Coronary artery (tissue), 2 donors: ENCODE data around the gene RNF183.
A peak's percentile ranks its signal among the peaks of the same experiment; 100 is the strongest.

ENCODE experiments used
- DNase-seq: peaks from one replicate; pipeline ENCODE4 v3.0.0-alpha.2; 2017; ENCODE audit warnings: low spot score
- H3K27ac ChIP-seq, 2 donors: fragments of 200-600 bp; sonication (generic); one replicate each; pipeline ENCODE4 v1.5.1; 2016 to 2019
- H3K4me3 ChIP-seq: fragments of 200-600 bp; sonication (generic); 2 replicates; pipeline ENCODE4 v1.5.1; 2016; ENCODE audit warnings: mild to moderate bottlenecking, moderate library complexity
- CTCF ChIP-seq: fragments of 200-600 bp; sonication (generic); IDR thresholded peaks from one replicate; pipeline ENCODE4 v1.5.1; 2019; ENCODE audit warnings: antibody characterized with exemption

RNF183 gene

GRCh38 chr9:113349066-113349444 lies 45.9 kb upstream of the RNF183 start:
- peak overlapping the region; percentile 75 for H3K4me3 ChIP-seq
- TF ChIP-seq CTCF: no peak

DNA sequence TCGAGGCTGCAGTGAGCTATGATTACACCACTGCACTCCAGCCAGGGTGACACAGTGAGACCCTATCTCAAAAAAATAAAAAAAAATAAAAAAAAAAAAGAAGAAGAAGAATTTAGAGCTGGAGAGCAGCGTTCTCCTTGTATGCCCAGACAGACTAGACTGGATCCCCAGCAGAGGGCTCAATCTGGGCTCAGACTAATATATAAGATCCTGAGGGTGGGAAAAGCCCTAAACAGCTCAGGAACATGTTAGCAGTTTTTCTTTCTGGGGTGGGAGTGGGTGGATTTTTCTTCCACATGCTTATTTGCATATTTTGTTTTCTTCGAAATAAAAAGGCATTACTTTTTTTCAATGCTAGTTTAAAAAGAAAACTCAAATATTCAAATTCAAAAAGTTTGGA lies 45.3 kb upstream of the RNF183 start:
- no peak for DNase-seq
- no peak for TF ChIP-seq CTCF
- Histone ChIP-seq H3K27ac (no peak overlapping the region), H3K4me3 (no peak overlapping the region)

More at GRCh38 chr9:113349066-113349444, 45.9 kb upstream of the RNF183 start:
- DNase-seq: no peak
- H3K27ac ChIP-seq: no peak overlapping the region

- TF ChIP-seq CTCF: no peak
- no peak overlapping the region for H3K4me3 ChIP-seq
- no peak for DNase-seq
- H3K27ac ChIP-seq: no peak overlapping the region
Measured at GRCh38 chr9:113345671-113346070, 42.5 kb upstream of the RNF183 start.

GRCh38 chr9:113345190-113345589 lies 42.0 kb upstream of the RNF183 start:
- Histone ChIP-seq H3K4me3 (no peak overlapping the region), H3K27ac (no peak overlapping the region)
- TF ChIP-seq CTCF: no peak
- no peak for DNase-seq

GRCh38 chr9:113343732-113344231 lies 40.6 kb upstream of the RNF183 start:
- DNase-seq: peak; percentile 81
- H3K4me3 ChIP-seq: no peak overlapping the region
- no peak for TF ChIP-seq CTCF
- H3K27ac ChIP-seq: peak overlapping the region; percentile 53 to 75

GRCh38 chr9:113341712-113342410 lies 38.7 kb upstream of the RNF183 start:
- H3K4me3 ChIP-seq: no peak overlapping the region
- no peak overlapping the region for H3K27ac ChIP-seq
- TF ChIP-seq CTCF: no peak
- DNase-seq: no peak

- peak within 1 kb of the TSS; percentile 78 for H3K4me3 ChIP-seq
- DNase-seq: peak; percentile 86
- TF ChIP-seq CTCF: no peak
- H3K27ac ChIP-seq: peak within 1 kb of the TSS; percentile 1 to 85
Measured at GRCh38 chr9:113340011-113340699, 37.0 kb upstream of the RNF183 start, which contains the start of gene WDR31. Gene WDR31 (minus strand): TSS chr9:113340275. CDS start chr9:113332022, 8,253 bp downstream.
